ENCODE data around the gene WBP1L. TPM values are rescaled to one million over a fixed set of nuclear protein-coding genes. Genes with fewer than 3 reads are reported as not detected.

WBP1L gene
- total and polyA plus RNA-seq, 2 experiments from 2014 or later: 7.0 to 55.7 TPM

DNA sequence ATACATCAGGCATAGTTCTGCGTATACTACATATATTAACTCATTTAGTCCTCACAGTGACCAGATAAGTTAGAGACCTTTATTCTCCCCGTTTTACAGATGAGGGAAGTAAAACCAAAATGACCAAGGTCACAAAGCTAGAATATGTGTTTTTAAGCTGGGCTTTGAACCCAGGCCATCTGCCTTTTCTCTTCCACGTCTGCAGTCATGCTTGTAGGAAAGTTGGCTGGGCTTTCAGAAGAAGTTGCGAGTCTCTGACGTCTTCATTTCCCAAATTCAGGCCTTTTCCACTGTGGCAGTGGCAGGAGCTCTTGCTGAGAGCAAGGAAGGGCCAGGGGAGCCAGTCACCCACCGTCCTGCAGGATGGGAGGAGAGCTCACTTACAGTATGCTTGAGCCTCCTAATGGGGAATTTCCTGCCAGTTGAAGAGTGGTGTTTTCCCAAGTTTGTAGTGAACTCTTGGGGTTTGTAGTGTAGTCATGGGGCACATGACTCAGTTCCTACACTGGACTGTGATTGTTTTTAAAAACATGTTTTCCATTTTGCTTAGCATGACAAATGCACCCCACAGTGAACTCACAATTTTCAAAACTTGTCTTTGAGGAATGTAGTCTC lies 59.3 kb downstream of the WBP1L start:
- Histone ChIP-seq H3K27me3 (ENCODE audit: insufficient read depth) (no peaks in the 10 kb centered on the region), H3K27ac (ENCODE audit: low read depth) (peak overlapping the region; percentile 99), H2AFZ (no peak overlapping the region), H3F3A (replicated peaks; ENCODE audit: low read depth) (peaks cover 20% of the 10 kb centered on the region), H3K4me1 (ENCODE audit: insufficient read depth) (peaks cover 38% of the 10 kb centered on the region), H4K20me1 (replicated peaks; ENCODE audit: insufficient read depth) (no peaks in the 10 kb centered on the region), H3K9me2 (ENCODE audit: insufficient read depth) (no peaks in the 10 kb centered on the region; the same call in 1 of the 2 replicates), H3K4me2 (peak overlapping the region; percentile 70), H3K79me2 (replicated peaks; ENCODE audit: insufficient read depth) (0 out of 2 replicates have a peak, but pooled peaks cover under 1% of the 10 kb centered on the region), H3K36me3 (ENCODE audit: insufficient read depth) (no peaks in the 10 kb centered on the region), H3K4me3 (peak overlapping the region; percentile 15; the same call in 1 of the 2 replicates)
- no peak overlapping the region for H3K4me3 Mint-ChIP-seq
- peak overlapping the region; percentile 97 for H3K27ac Mint-ChIP-seq
- H3K27me3 Mint-ChIP-seq (ENCODE audit: insufficient read depth, low read depth, poor library complexity): peaks cover 13% of the 10 kb centered on the region
- ATAC-seq (peak; percentile 76), DNase-seq (ENCODE audit: low spot score) (peak; percentile 73)
- no peak for TF ChIP-seq EZH2phosphoT487 (IDR thresholded peaks at IDR 0.05; ENCODE audit: unreplicated experiment)
- TF ChIP-seq, protein P1, sequence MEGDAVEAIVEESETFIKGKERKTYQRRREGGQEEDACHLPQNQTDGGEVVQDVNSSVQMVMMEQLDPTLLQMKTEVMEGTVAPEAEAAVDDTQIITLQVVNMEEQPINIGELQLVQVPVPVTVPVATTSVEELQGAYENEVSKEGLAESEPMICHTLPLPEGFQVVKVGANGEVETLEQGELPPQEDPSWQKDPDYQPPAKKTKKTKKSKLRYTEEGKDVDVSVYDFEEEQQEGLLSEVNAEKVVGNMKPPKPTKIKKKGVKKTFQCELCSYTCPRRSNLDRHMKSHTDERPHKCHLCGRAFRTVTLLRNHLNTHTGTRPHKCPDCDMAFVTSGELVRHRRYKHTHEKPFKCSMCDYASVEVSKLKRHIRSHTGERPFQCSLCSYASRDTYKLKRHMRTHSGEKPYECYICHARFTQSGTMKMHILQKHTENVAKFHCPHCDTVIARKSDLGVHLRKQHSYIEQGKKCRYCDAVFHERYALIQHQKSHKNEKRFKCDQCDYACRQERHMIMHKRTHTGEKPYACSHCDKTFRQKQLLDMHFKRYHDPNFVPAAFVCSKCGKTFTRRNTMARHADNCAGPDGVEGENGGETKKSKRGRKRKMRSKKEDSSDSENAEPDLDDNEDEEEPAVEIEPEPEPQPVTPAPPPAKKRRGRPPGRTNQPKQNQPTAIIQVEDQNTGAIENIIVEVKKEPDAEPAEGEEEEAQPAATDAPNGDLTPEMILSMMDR (conservative IDR thresholded peaks at IDR 0.05; ENCODE audit: low read depth in 2 of 2): 0 out of 4 replicates have a peak, but pooled peaks of 1 of the 2 experiments have one; percentile 10
- peak; percentile 41; the same call in 1 of the 2 replicates for TF ChIP-seq NANOG (IDR thresholded peaks at IDR 0.05; ENCODE audit: borderline replicate concordance)
- peak; percentile 29; the same call in 1 of the 2 replicates for TF ChIP-seq CREB1 (CRISPR knock-in tag; IDR thresholded peaks at IDR 0.05; ENCODE audit: low read depth)
- H3K9me3 Mint-ChIP-seq: peaks cover 5% of the 10 kb centered on the region; the same call in 2 of the 3 replicates
- peaks cover 18% of the 10 kb centered on the region for H3K36me3 Mint-ChIP-seq (ENCODE audit: low read depth)
- peaks cover 51% of the 10 kb centered on the region for H3K4me1 Mint-ChIP-seq

DNA sequence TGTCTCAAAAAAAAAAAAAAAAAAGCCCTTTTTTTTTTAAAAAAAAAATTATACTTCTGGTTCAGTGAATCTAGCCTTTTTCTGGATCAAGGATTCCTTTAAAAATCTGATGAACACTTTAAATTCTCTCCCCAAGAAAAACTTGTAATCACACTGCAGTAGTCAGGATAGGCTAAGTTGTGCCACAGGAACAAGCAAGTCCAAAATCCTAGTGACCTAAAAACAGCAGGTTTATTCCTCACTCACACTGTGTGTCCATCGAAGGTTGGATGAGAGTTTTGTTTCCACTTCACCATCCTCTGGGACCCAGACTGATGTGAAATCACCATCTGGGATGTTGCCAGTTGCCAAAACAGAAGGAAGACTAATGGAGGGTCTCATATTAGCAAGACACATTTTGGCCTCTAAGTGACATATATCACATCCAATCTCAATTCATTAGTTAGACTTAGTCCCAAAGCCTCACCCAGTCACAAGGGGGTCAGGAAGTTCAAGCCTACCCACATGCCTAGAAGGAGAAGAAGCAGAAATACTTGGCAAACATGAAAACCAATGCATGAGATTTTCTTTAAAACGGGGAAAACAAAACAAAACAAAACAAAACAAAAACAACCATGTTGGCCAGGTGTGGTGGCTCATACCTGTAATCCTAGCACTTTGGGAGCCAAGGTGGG lies 60.8 kb downstream of the WBP1L start:
- DNase-seq (ENCODE audit: low spot score): no peak
- H3K9me2 ChIP-seq (ENCODE audit: insufficient read depth): no peaks in the 10 kb centered on the region; the same call in 1 of the 2 replicates
- peaks cover 45% of the 10 kb centered on the region for H3K4me1 ChIP-seq (ENCODE audit: insufficient read depth)
- H3K4me2 ChIP-seq: no peak overlapping the region
- no peak overlapping the region for H3K4me3 ChIP-seq
- TF ChIP-seq EZH2 (IDR thresholded peaks at IDR 0.05; ENCODE audit: low read depth, unreplicated experiment): no peak
- TF ChIP-seq, protein P1 (conservative IDR thresholded peaks at IDR 0.05; ENCODE audit: low read depth in 2 of 2): no peak
- TF ChIP-seq, protein P2, sequence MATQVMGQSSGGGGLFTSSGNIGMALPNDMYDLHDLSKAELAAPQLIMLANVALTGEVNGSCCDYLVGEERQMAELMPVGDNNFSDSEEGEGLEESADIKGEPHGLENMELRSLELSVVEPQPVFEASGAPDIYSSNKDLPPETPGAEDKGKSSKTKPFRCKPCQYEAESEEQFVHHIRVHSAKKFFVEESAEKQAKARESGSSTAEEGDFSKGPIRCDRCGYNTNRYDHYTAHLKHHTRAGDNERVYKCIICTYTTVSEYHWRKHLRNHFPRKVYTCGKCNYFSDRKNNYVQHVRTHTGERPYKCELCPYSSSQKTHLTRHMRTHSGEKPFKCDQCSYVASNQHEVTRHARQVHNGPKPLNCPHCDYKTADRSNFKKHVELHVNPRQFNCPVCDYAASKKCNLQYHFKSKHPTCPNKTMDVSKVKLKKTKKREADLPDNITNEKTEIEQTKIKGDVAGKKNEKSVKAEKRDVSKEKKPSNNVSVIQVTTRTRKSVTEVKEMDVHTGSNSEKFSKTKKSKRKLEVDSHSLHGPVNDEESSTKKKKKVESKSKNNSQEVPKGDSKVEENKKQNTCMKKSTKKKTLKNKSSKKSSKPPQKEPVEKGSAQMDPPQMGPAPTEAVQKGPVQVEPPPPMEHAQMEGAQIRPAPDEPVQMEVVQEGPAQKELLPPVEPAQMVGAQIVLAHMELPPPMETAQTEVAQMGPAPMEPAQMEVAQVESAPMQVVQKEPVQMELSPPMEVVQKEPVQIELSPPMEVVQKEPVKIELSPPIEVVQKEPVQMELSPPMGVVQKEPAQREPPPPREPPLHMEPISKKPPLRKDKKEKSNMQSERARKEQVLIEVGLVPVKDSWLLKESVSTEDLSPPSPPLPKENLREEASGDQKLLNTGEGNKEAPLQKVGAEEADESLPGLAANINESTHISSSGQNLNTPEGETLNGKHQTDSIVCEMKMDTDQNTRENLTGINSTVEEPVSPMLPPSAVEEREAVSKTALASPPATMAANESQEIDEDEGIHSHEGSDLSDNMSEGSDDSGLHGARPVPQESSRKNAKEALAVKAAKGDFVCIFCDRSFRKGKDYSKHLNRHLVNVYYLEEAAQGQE (IDR thresholded peaks at IDR 0.05; ENCODE audit: unreplicated experiment): no peak
- TF ChIP-seq, protein P3, sequence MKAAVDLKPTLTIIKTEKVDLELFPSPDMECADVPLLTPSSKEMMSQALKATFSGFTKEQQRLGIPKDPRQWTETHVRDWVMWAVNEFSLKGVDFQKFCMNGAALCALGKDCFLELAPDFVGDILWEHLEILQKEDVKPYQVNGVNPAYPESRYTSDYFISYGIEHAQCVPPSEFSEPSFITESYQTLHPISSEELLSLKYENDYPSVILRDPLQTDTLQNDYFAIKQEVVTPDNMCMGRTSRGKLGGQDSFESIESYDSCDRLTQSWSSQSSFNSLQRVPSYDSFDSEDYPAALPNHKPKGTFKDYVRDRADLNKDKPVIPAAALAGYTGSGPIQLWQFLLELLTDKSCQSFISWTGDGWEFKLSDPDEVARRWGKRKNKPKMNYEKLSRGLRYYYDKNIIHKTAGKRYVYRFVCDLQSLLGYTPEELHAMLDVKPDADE (IDR thresholded peaks at IDR 0.05): no peak
- peaks cover 13% of the 10 kb centered on the region for H3K27me3 Mint-ChIP-seq (ENCODE audit: insufficient read depth, low read depth, poor library complexity)
- no peaks in the 10 kb centered on the region for H3K27me3 ChIP-seq (ENCODE audit: insufficient read depth)
- no peaks in the 10 kb centered on the region for H3K79me2 ChIP-seq (replicated peaks; ENCODE audit: insufficient read depth)
- no peak overlapping the region for H2AFZ ChIP-seq
- H3K36me3 Mint-ChIP-seq (ENCODE audit: low read depth): peaks cover 12% of the 10 kb centered on the region
- peak overlapping the region; percentile 99 for H3K27ac ChIP-seq (ENCODE audit: low read depth)
- no peaks in the 10 kb centered on the region for H3K36me3 ChIP-seq (ENCODE audit: insufficient read depth)
- H4K20me1 ChIP-seq (replicated peaks; ENCODE audit: insufficient read depth): no peaks in the 10 kb centered on the region
- no peak overlapping the region for H3K4me3 Mint-ChIP-seq
- ATAC-seq: no peak
- peaks cover 56% of the 10 kb centered on the region for H3K4me1 Mint-ChIP-seq
- H3K9me3 Mint-ChIP-seq: peaks cover 5% of the 10 kb centered on the region; the same call in 2 of the 3 replicates
- peaks cover 20% of the 10 kb centered on the region for H3F3A ChIP-seq (replicated peaks; ENCODE audit: low read depth)
- H3K27ac Mint-ChIP-seq: peak overlapping the region; percentile 50
